ENCODE measurements around the gene RASSF1. TPM values are rescaled to one million over a fixed set of nuclear protein-coding genes. Genes with fewer than 3 reads are reported as not detected.

RASSF1 gene
- total and polyA plus RNA-seq, 2 donors (not counting 3 experiments of a cell fraction or from before 2014, with no cell fraction given) = 31.9 to 59.7 TPM

- no peaks in the 10 kb centered on the region for H3K27me3 ChIP-seq (ENCODE audit: control insufficient read depth in 2 of 2, insufficient read depth in 2 of 2, low read length in 2 of 2)
- peak; percentile 62 for TF ChIP-seq MYC (IDR thresholded peaks at IDR 0.05; ENCODE audit: low read depth, low read length)
- TF ChIP-seq POLR2A (IDR thresholded peaks at IDR 0.05; ENCODE audit: low read depth, low read length) = peak; percentile 81
- peak; percentile 87 for TF ChIP-seq MAX (IDR thresholded peaks at IDR 0.05; ENCODE audit: insufficient read depth, insufficient read length)
- TF ChIP-seq FOS (IDR thresholded peaks at IDR 0.05; ENCODE audit: borderline replicate concordance, insufficient read depth, low read length) = no peak
- no peak for TF ChIP-seq GATA2 (IDR thresholded peaks at IDR 0.05; ENCODE audit: insufficient read depth, insufficient read length, low read depth, low read length)
- peak in 1 of 2 donors; percentile 6 for TF ChIP-seq CTCF (IDR thresholded peaks at IDR 0.05; ENCODE audit: extremely low read depth in 1 of 2, insufficient read depth in 1 of 2, low read depth in 1 of 2, low read length in 2 of 2)
- no peak for TF ChIP-seq JUN (IDR thresholded peaks at IDR 0.05; ENCODE audit: borderline replicate concordance, insufficient read depth, insufficient read length, low read depth)
- TF ChIP-seq POLR2AphosphoS5 (IDR thresholded peaks at IDR 0.05; ENCODE audit: insufficient read depth, low read depth, low read length) = peak; percentile 81
These were observed 48.2 kb downstream of the RASSF1 start, which contains the start of gene IFRD2 for GRCh38 chr3:50292159-50293078. Gene IFRD2, minus strand, starts transcription at chr3:50292429. Its CDS starts 155 bp downstream, at chr3:50292274.

More at GRCh38 chr3:50292159-50293078, 48.2 kb downstream of the RASSF1 start, which contains the start of gene IFRD2:
- FAIRE-seq (peak; percentile 100), DNase-seq (ENCODE audit: low read depth, low spot score) (peak; percentile 98)
- intact Hi-C loops (cut with micrococcal nuclease) (loop anchor here (1.0 kb wide), 2 partner anchors 30 to 37 kb away; partner anchors contain the start of gene HYAL2), dilution Hi-C loops (cut with MboI; ENCODE audit: extremely low pct_ligation_motif_present, low sequenced_read_pairs) (no loop called here)
- H4K20me1 ChIP-seq (replicated peaks; ENCODE audit: control insufficient read depth, extremely low read depth, insufficient read depth, low read length) = no peaks in the 10 kb centered on the region
- CTCF ChIA-PET = interaction anchor here (1.5 to 2.4 kb wide), 4 partner anchors 14 to 46 kb away, joined by 5 to 18 read pairs (median 8); partner anchors contain the start of gene LSMEM2
- H3K4me1 ChIP-seq (ENCODE audit: control insufficient read depth, extremely low read depth, insufficient read depth, low read length) = peaks cover 11% of the 10 kb centered on the region
- POLR2A ChIA-PET = interaction anchor here (1.4 kb wide), 1 partner anchor 36 kb away, joined by 4 read pairs; the partner anchor contains the start of gene TUSC2
- H3K9me3 ChIP-seq (replicated peaks; ENCODE audit: control insufficient read depth, insufficient read depth, low read length) = no peaks in the 10 kb centered on the region
- TSS peak; percentile 56 for BruUV-seq (replicated peaks)
- peak within 1 kb of the TSS; percentile 53 for H3K27ac ChIP-seq (ENCODE audit: insufficient read depth, low read depth, low read length)
- H3K4me3 ChIP-seq (replicated peaks in 1 of 3; ENCODE audit: insufficient read depth in 1 of 3, low read depth in 1 of 3, low read length in 3 of 3) = peak within 1 kb of the TSS; percentile 70 to 84 (median 76)
- peaks cover 3 to 25% of the 10 kb centered on the region in 2 experiments for H3K36me3 ChIP-seq (ENCODE audit: control insufficient read depth in 2 of 2, extremely low read depth in 1 of 2, insufficient read depth in 2 of 2, low read length in 2 of 2)
- H3K9ac ChIP-seq (replicated peaks; ENCODE audit: extremely low read depth, insufficient read depth, low read length) = peak within 1 kb of the TSS; percentile 66
- peak within 1 kb of the TSS; percentile 79 for H3K4me2 ChIP-seq (ENCODE audit: insufficient read depth, low read length)
- peak within 1 kb of the TSS; percentile 47 for H2AFZ ChIP-seq (ENCODE audit: low read depth, low read length)
- H3K79me2 ChIP-seq (ENCODE audit: control insufficient read depth, insufficient read depth, low read length) = peaks cover 27% of the 10 kb centered on the region
- no peaks in the 10 kb centered on the region for H3K9me1 ChIP-seq (replicated peaks; ENCODE audit: control insufficient read depth, extremely low read depth, insufficient read depth, low read length)

All from endothelial cell of umbilical vein (primary cell).